ENCODE results near the gene EARS2. TPM values are rescaled to one million over a fixed set of nuclear protein-coding genes. Genes with fewer than 3 reads are reported as not detected.
A peak's percentile ranks its signal among the peaks of the same experiment; 100 is the strongest.

Gene EARS2
- total RNA-seq, 1 experiment from 2014 or later: 50.1 TPM

GRCh38 chr16:23505180-23505665, 51.9 kb downstream of the EARS2 start:
- Histone ChIP-seq H3K14ac (ENCODE audit: insufficient read depth, low read length) (no peak overlapping the region), H3K4me2 (ENCODE audit: insufficient read depth, insufficient read length, low read length) (no peak overlapping the region), H2BK15ac (ENCODE audit: low read depth, low read length) (no peak overlapping the region), H3K27ac (ENCODE audit: insufficient read length, low read depth, low read length) (no peak overlapping the region), H2AFZ (ENCODE audit: low read length) (no peak overlapping the region), H4K8ac (replicated peaks; ENCODE audit: insufficient read length, low read depth, low read length) (no peak overlapping the region), H3K27me3 (ENCODE audit: insufficient read depth, low read length) (no peaks in the 10 kb centered on the region), H3K4ac (ENCODE audit: low read depth, low read length) (no peak overlapping the region), H2BK20ac (ENCODE audit: low read depth, low read length, poor library complexity, severe bottlenecking) (no peak overlapping the region), H3K79me1 (ENCODE audit: insufficient read depth, low read depth, low read length, poor library complexity, severe bottlenecking) (peaks cover 15% of the 10 kb centered on the region), H2AK5ac (ENCODE audit: insufficient read length, low read length) (no peak overlapping the region), H4K20me1 (ENCODE audit: control insufficient read depth, insufficient read depth, insufficient read length) (no peaks in the 10 kb centered on the region), H3K79me2 (ENCODE audit: insufficient read depth, low read length) (peaks cover 52% of the 10 kb centered on the region; the same call in 1 of the 2 replicates), H4K5ac (ENCODE audit: insufficient read length, low read depth, low read length) (no peak overlapping the region), H3K9ac (ENCODE audit: extremely low read depth, insufficient read length, low read length) (no peak overlapping the region), H3K4me1 (ENCODE audit: insufficient read depth, low read length) (peaks cover 2% of the 10 kb centered on the region; the same call in 1 of the 2 replicates), H2BK5ac (ENCODE audit: insufficient read length, low read length) (no peak overlapping the region), H3K9me3 (ENCODE audit: control insufficient read depth, low read depth, low read length) (no peaks in the 10 kb centered on the region), H2BK120ac (ENCODE audit: low read depth, low read length, poor library complexity, severe bottlenecking) (no peak overlapping the region), H4K91ac (ENCODE audit: insufficient read length, low read depth, low read length) (no peak overlapping the region), H2BK12ac (ENCODE audit: insufficient read length, low read depth, low read length) (no peak overlapping the region), H3K23ac (ENCODE audit: insufficient read length, low read depth, low read length) (no peak overlapping the region), H3K23me2 (ENCODE audit: insufficient read length, low read depth, low read length, poor library complexity, severe bottlenecking) (peaks cover 11% of the 10 kb centered on the region), H3T11ph (ENCODE audit: low read length) (no peak overlapping the region), H3K18ac (ENCODE audit: insufficient read length, low read depth, low read length) (no peak overlapping the region), H3K56ac (ENCODE audit: insufficient read length, low read depth, low read length) (no peak overlapping the region)
- H3K9me3 Mint-ChIP-seq: peaks cover 0 to 7% of the 10 kb centered on the region in 2 experiments; a peak in 1 of 5 replicates
- TF ChIP-seq CTCF (conservative IDR thresholded peaks at IDR 0.05): no peak
- peak overlapping the region in 1 of 3 experiments; percentile 63; a peak in 1 of 7 replicates for H3K27ac Mint-ChIP-seq
- no peak for DNase-seq
- no CpG with 5 or more reads among the region's 9 CpGs for WGBS (ENCODE audit: extremely low coverage, insufficient read length, low lambda C conversion rate)
- H3K27me3 Mint-ChIP-seq (ENCODE audit: low read depth): no peaks in the 10 kb centered on the region
- H3K36me3 Mint-ChIP-seq (ENCODE audit: insufficient read depth in 1 of 3, low read depth in 3 of 3): peaks cover 11 to 42% (median 37%) of the 10 kb centered on the region in 3 experiments; a peak in 6 of 7 replicates
- no peak overlapping the region; a peak in 1 of 5 replicates for H3K4me3 Mint-ChIP-seq
- H3K4me1 Mint-ChIP-seq: peaks cover 67 to 71% of the 10 kb centered on the region in 2 experiments

Measured in H9 (cell line).